Activated CD8-positive, alpha-beta memory T cell treated with anti-CD3 and anti-CD28 coated beads for 48 hours (primary cell): ENCODE data around the gene RHPN2.
"Not testable (repeated sequence)": the region's sequence is repeated elsewhere in the genome, so short reads cannot be mapped to it uniquely, and the experiment has no call there.

ENCODE experiments used
- DNase-seq, 3 experiments: peaks; one replicate each; pipeline ENCODE4 v3.0.0-alpha.2; 2020; ENCODE audit warnings: low read depth in 2 of 3, low spot score in 2 of 3

The RHPN2 gene

GRCh38 chr19:33032218-33032781 lies 32.4 kb downstream of the RHPN2 start:
- no peak for DNase-seq

DNA sequence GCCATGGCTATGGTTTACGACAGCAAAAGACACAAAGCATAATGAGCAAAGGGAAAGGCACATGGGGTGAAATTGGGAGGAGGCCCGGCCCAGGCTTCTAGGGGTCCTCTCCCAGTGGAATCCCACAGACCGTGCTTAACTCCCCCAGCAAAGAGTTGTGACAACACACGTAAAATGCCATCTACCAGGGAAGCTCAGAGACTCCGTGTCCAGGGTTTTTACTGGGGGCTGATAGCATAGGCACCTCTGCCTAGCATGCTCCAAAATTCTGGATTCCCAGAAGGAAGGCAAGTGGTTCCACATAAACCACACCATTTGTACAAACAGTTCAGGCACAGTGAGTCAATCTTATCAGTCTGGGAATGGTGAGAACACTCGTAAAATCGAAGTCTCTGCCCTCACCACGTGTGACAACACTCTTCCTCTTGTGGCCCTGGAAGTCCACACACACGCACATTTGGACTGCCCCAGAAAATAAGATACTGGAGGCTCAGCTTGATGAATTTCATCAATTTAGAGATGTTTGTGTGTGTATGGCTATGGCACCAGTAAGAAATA lies 34.9 kb downstream of the RHPN2 start:
- DNase-seq: no peak

DNA sequence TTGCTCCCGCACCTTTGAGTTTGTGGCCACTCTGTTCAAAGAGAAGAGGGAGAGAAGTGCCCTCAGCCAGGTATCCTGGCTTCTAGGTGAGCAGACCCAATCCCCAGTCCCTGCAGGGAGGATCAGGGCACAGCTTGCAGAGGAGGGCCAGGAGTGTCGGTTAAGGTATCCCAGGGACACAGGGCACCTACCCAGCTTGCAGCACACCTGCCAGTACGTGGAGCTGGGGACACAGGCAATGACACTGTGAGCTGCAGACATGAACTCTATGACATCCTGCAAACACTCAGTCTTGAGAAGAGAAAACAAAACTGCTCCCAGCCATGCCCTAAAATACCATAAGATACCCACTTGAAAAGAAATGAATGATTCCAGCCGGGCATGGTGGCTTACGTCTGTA lies 38.1 kb downstream of the RHPN2 start:
- DNase-seq: not testable (repeated sequence)

- not testable (repeated sequence) for DNase-seq
Measured at GRCh38 chr19:33025468-33026238, 39.0 kb downstream of the RHPN2 start.

DNA sequence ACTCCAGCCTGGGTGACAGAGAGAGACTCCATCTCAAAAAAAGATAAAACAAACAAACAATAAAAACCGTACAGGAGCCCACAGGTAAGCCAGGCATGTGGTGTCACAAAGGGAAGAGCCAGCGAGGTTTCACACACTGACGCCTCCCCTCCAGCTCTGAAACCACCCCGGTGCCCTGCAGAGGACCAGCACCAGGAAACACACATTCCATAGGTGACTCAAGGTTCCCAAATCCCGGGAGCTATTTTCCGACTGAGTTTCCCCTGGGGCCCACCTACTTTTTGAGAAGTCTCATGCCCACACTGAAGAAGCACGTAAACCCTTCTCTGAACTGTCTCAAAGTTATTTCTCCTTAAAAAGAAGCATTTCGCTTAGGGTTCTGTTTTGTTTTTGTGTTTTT lies 40.3 kb downstream of the RHPN2 start:
- DNase-seq: no peak

DNA sequence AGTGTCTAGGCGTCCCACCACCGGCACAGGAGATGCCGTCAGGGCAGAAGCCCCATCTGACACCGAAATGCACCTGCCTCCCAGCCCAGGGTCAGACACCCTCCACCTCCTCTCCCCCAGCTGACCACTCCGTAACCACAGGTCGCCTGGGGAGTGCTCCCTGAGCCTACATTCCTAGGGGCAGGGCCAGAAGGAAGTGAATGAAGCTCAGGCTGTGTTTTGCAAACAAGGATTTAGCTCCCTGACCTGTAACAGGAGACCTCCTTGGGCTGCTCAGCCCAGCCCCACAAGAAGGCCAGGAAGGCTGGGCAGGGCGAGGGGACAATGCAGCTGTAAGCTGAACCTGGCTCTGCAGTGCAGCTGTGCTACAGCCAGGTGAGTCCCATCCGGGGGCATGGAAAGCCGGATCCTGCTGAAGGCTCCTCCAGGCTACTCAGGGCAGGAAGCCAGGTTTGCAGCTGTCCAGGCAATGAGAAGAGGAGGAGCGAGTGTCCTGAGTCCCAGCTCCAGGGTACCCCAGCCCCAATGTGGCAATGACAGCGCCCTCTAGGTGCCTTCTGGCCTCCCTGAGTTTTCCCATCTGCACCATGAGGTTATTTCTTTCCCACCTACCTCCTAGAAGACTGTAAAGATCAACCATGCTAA lies 42.1 kb downstream of the RHPN2 start:
- no peak for DNase-seq

GRCh38 chr19:33010891-33011290 lies 53.8 kb downstream of the RHPN2 start:
- not testable (repeated sequence) for DNase-seq

DNA sequence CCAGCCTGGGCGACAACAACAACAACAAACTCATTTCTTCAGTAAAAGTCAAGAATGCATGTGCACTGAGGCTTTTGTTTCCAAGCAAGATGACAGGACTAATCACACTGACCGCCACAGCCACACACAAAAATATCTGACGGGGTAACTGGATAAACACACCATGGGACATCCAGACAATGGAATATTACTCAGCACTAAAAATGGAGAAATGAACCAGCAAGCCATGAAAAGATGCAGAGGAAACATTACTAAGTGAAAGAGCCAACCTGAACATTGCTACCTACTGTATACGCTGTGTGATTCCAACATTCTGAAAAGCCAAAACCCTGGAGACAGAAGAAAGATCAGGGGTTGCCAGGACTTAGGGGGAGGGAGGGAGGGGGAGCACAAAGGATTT lies 56.0 kb downstream of the RHPN2 start:
- DNase-seq: no peak

DNA sequence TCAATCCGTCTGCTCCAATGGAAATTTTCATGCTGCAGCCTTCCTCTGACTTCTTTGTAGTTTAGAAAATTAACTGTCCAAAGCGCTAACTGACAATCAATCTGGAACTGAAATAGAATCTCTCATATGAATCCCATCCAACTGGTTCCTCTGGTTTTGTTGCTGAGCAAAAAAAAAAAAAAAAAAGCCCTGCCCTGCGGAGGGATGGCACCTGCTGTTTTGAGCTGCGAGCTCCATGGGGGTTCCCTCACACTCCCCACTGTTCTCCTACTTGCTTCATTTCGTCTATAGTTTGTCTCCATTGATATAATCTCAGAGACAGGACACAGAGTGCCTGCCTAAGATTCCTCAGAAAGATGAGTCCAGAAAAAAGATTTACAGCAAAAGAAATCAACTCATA lies 59.2 kb downstream of the RHPN2 start:
- no peak for DNase-seq

DNA sequence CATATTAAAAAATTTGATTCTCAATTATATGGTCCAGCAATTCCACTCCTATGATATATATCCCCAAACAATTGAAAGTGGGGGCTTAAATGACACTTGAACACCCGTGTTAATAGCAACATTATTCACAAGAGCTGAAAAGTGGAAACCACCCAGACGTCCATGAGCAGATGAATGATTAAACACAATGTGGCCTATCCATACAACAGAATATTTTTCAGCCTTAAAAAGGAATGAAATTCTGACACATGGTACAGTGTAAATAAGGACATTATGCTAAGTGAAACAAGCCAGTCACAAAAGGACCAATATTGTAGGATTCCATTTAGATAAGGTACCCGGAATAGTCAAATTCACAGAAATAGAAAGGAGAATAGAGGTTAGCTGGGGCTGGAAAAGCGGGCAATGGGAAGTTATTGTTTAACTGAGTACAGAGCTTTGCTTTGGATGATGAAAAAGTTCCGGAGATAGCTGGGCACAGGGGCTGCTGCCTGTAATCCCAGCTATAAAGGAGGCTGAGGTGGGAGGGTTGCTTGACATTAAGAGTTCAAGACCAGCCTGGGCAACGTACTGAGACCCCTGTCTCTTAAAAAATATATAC lies 61.2 kb downstream of the RHPN2 start:
- DNase-seq: not testable (repeated sequence)

DNA sequence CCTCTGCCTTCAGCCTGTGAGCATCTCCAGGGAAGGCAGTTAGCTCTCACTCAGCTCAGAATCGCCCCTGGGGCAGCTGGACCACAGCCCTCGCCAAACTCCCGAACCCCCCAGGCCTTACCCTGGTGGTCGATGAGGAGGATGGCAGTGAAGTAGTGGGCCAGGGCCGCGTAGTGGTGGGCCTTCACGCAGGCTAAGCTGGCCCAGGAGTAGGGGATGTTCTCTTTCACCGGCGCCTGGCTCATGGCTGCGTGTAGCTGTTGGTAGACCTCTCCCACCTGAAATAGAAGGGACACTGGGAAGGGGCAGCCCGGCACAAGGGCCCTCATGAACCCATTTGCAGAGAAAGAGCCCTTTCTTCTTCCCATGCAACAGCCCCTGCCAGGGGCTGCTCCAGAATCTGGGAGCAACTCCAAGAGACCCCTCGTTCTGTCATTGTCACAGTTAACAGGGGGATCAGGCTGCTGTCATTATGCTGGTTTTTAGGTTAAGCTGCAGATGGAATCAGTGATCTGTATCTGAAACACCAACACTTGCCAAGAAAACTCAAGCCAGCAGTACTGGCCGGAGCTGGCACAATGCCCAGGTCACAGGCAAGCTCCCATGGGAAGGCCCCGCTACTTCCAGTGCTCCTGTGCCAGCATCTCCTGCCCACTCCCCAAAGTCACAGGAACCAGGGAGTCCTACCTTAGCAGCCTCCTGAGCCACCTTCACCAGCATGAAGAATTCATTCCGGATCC lies 62.4 kb downstream of the RHPN2 start:
- DNase-seq: not testable (repeated sequence)

DNA sequence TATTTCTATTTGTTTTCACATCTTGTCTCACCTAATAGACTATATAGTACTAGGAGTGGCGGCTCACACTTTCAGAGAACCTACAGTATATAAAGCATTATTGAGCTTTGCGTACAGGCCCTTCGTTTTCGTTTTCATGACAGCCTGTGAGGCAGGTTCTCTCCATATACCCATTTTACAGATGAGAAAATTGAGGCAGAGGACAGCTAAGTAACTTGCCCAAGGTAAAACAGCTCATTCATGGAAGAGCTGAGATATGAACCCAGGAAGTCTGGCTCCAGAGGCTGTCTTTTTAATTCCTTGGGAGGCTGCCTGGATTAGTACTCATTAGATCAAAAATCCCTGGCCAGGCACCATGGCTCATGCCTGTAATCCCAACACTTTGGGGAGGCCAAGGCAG lies 63.8 kb downstream of the RHPN2 start:
- DNase-seq: no peak

- DNase-seq: no peak
Measured at GRCh38 chr19:33000510-33000909, 64.2 kb downstream of the RHPN2 start.

DNA sequence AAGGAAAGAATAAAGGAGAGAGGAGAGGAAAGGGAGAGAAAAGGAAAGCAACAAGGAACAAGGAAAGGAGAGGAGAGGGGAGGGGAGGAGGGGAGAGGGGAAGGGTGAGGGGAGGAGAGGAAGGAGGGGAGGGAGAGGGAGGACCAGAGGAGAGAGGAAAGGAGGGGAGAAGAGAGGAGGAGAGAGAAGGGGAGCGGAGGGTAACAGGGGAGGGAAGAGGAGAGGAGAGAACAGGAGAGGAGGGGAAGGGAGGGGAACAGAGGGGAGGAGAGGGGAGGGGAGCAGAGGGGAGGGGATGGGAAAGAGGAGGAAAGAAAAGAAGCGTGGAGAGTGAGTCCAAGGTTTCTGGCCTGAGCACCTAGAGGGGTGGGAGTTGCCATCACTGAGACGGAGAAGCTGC lies 66.0 kb downstream of the RHPN2 start:
- no peak for DNase-seq

DNA sequence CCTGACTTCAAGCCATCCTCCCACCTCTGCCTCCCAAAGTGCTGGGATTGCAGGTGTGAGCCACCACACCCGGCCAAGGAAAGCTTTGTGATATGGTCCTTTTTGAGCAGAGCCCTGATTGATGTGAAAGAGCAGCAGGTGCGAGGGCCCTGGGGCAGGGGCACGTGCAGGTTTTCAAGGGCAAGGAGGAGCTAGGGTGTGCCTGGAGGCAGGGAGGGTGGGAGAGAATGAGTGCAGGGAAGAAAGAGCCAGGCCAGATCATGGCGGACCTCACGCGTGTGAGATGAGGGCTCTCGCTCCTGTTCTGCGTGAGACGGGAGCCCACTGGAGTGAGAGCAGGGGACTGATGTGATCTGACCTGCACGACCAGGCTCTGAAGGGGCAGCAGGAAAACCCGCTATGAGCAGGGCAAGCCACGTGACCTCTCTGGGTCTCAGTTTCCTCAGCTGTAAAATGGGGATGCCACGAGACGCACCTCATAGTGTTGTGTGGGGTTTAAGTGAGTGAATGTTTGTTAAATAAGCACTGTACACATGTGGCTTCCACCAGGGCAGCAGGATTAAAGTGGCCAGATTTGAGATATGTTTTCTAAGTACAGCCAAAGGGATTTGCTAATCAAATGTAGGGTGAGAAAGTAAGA lies 66.9 kb downstream of the RHPN2 start:
- no peak for DNase-seq

GRCh38 chr19:32997061-32997464 lies 67.6 kb downstream of the RHPN2 start:
- not testable (repeated sequence) for DNase-seq

DNA sequence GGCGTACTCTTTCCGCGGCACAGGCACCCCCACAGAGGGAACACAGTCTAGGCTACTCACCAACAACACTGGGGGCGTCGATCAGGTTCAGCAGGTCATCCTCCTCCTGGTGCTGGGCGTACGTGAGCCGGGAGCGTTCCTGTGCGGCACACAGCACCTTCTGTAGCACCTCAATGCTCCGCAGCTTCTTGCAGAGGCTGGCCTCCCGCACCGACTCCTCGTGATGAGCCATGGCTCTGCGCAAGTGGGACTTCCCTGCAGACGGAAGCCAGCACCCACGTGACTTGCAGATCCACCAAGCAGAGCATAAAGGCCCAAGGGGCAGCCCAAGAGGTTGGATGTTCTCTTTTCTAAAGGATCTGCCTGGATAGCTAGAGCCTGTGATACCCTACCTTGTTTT lies 68.7 kb downstream of the RHPN2 start:
- DNase-seq: not testable (repeated sequence)

DNA sequence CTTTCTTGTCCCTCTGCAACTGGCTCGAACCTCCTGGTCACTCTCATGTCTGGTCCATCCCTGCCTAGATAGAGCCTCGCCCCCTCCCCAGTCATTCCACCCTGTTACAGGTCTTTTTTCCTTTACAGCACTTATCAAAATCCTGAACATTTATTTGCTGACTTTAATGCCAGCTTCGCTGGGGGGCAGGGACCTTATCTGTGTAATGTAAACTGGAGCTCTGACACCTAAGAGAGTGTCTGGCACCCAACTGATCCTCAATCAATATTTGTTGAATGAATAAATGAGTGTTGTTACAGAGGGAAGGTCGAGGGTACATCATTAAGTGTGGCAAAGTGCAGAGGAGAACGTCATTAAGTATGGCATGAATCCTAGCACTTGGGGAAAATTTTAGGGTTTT lies 76.0 kb downstream of the RHPN2 start:
- DNase-seq: no peak

GRCh38 chr19:32988254-32988653 lies 76.4 kb downstream of the RHPN2 start:
- not testable (repeated sequence) for DNase-seq

- DNase-seq: not testable (repeated sequence)
Measured at GRCh38 chr19:32982488-32982887, 82.2 kb downstream of the RHPN2 start.
